Esophagus muscularis mucosa (tissue), 4 donors: ENCODE measurements around the gene TRAF2.

ENCODE experiments used
- CTCF ChIP-seq, 3 experiments: fragments of 200-600 bp in 2 of 3; fragments of 450-650 bp in 1 of 3; sonication (generic) in 2 of 3; IDR thresholded peaks; one replicate each; pipeline ENCODE4 v1.5.1; 2017 to 2019; ENCODE audit warnings: antibody characterized with exemption in 3 of 3, mild to moderate bottlenecking in 2 of 3, moderate library complexity in 1 of 3
- EP300 ChIP-seq: sonication (generic); formaldehyde crosslinking; IDR thresholded peaks from one replicate; pipeline ENCODE4 v1.6.1; 2017; ENCODE audit warnings: antibody characterized with exemption
- POLR2A ChIP-seq: fragments of 450-650 bp; IDR thresholded peaks from one replicate; pipeline ENCODE4 v1.6.1; 2017; ENCODE audit warnings: antibody characterized with exemption, moderate library complexity, mild to moderate bottlenecking, low read depth

- no peak for TF ChIP-seq POLR2A
- TF ChIP-seq EP300 = no peak
- no peak for TF ChIP-seq CTCF (IDR thresholded peaks at IDR 0.05)
Observed at GRCh38 chr9:136950656-136951276, 64.5 kb downstream of the TRAF2 start.
